ENCODE data around the gene PNO1.

GRCh38 chr2:68188831-68189230 lies 31.1 kb downstream of the PNO1 start:
- TF ChIP-seq, protein P1, sequence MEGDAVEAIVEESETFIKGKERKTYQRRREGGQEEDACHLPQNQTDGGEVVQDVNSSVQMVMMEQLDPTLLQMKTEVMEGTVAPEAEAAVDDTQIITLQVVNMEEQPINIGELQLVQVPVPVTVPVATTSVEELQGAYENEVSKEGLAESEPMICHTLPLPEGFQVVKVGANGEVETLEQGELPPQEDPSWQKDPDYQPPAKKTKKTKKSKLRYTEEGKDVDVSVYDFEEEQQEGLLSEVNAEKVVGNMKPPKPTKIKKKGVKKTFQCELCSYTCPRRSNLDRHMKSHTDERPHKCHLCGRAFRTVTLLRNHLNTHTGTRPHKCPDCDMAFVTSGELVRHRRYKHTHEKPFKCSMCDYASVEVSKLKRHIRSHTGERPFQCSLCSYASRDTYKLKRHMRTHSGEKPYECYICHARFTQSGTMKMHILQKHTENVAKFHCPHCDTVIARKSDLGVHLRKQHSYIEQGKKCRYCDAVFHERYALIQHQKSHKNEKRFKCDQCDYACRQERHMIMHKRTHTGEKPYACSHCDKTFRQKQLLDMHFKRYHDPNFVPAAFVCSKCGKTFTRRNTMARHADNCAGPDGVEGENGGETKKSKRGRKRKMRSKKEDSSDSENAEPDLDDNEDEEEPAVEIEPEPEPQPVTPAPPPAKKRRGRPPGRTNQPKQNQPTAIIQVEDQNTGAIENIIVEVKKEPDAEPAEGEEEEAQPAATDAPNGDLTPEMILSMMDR (IDR thresholded peaks at IDR 0.05), result no peak
- no peak for TF ChIP-seq POLR2A (IDR thresholded peaks at IDR 0.05)

Measured in stomach (tissue), 4 donors.